Measurements from ENCODE around the gene MUC6. TPM values are rescaled to one million over a fixed set of nuclear protein-coding genes. Genes with fewer than 3 reads are reported as not detected.

MUC6 gene
- total RNA-seq, 2 donors from 2014 or later: not detected

GRCh38 chr11:967995-968751 is 68.3 kb downstream of the MUC6 start:
- H3K27ac Mint-ChIP-seq: no peak overlapping the region
- no peaks in the 10 kb centered on the region for H3K27me3 Mint-ChIP-seq (ENCODE audit: low read depth)
- ATAC-seq (replicated peaks in 1 of 2) (no peak), DNase-seq (no peak)
- peaks cover 0 to 2% of the 10 kb centered on the region in 2 donors for H3K9me3 Mint-ChIP-seq
- H3K4me3 Mint-ChIP-seq: no peak overlapping the region
- peaks cover 2 to 11% of the 10 kb centered on the region in 2 donors for H3K36me3 Mint-ChIP-seq (ENCODE audit: insufficient read depth in 2 of 2)
- peaks cover 32% of the 10 kb centered on the region for H3K4me1 Mint-ChIP-seq (ENCODE audit: low read depth)

GRCh38 chr11:965206-965775 is 71.2 kb downstream of the MUC6 start:
- H3K4me1 Mint-ChIP-seq (ENCODE audit: low read depth): peaks cover 22% of the 10 kb centered on the region
- H3K36me3 Mint-ChIP-seq (ENCODE audit: insufficient read depth in 2 of 2): peaks cover 2 to 17% of the 10 kb centered on the region in 2 donors
- DNase-seq (no peak), ATAC-seq (replicated peaks in 1 of 2) (no peak)
- H3K9me3 Mint-ChIP-seq: peaks cover 0 to 2% of the 10 kb centered on the region in 2 donors
- H3K27me3 Mint-ChIP-seq (ENCODE audit: low read depth): no peaks in the 10 kb centered on the region
- H3K27ac Mint-ChIP-seq: no peak overlapping the region
- no peak overlapping the region for H3K4me3 Mint-ChIP-seq

GRCh38 chr11:963852-964251 is 72.7 kb downstream of the MUC6 start:
- peaks cover 11% of the 10 kb centered on the region for H3K4me1 Mint-ChIP-seq (ENCODE audit: low read depth)
- H3K27ac Mint-ChIP-seq: no peak overlapping the region
- H3K4me3 Mint-ChIP-seq: no peak overlapping the region
- ATAC-seq (replicated peaks in 1 of 2) (no peak), DNase-seq (no peak)
- no peaks in the 10 kb centered on the region for H3K27me3 Mint-ChIP-seq (ENCODE audit: low read depth)
- H3K9me3 Mint-ChIP-seq: peaks cover 0 to 2% of the 10 kb centered on the region in 2 donors
- H3K36me3 Mint-ChIP-seq (ENCODE audit: insufficient read depth in 2 of 2): peaks cover 2 to 17% of the 10 kb centered on the region in 2 donors

Other genes with a start within 250 kb of the MUC6 start
- 1 to 10 TPM; 1.4 to 1.6 TPM for gene CEND1, start 246.6 kb downstream of the MUC6 start, total RNA-seq
- gene SLC25A22, start 238.4 kb downstream of the MUC6 start, total RNA-seq: 10 to 100 TPM; 30.8 to 40.2 TPM
- gene PIDD1, start 231.5 kb downstream of the MUC6 start, total RNA-seq: 10 to 100 TPM; 25.2 to 34.2 TPM
- gene RPLP2, start 226.8 kb downstream of the MUC6 start, total RNA-seq: 1,000 to 10,000 TPM; 3,054 to 3,114 TPM
- gene PNPLA2, start 217.8 kb downstream of the MUC6 start, total RNA-seq: 10 to 100 TPM; 64.5 to 77.1 TPM
- gene CRACR2B, start 208.8 kb downstream of the MUC6 start, total RNA-seq: 10 to 100 TPM in 1 of 2 donors, 1 to 10 TPM in 1; 5.5 to 13.3 TPM
- 10 to 100 TPM; 35.4 to 42.2 TPM for gene CD151, start 203.8 kb downstream of the MUC6 start, total RNA-seq
- 10 to 100 TPM; 28.2 to 30.9 TPM for gene POLR2L, start 194.2 kb downstream of the MUC6 start, total RNA-seq
- 10 to 100 TPM; 12.2 to 14.9 TPM for gene TSPAN4, start 193.9 kb downstream of the MUC6 start, total RNA-seq
- 10 to 100 TPM; 33.9 to 44.2 TPM for gene CHID1, start 125.9 kb downstream of the MUC6 start, total RNA-seq
- 10 to 100 TPM; 49.5 to 57.0 TPM for gene AP2A2, start 110.8 kb downstream of the MUC6 start, total RNA-seq
- gene MUC2, start 38.2 kb upstream of the MUC6 start, total RNA-seq: not detected
- not detected for gene MUC5AC, start 121.2 kb upstream of the MUC6 start, total RNA-seq
- gene MUC5B, start 186.3 kb upstream of the MUC6 start, total RNA-seq: not detected